ENCODE results near the gene MTMR10.

MTMR10 gene

GRCh38 chr15:31013863-31014607 is 22.6 kb upstream of the MTMR10 start:
- DNase-seq, result no peak

GRCh38 chr15:31012455-31012854 is 21.0 kb upstream of the MTMR10 start:
- DNase-seq, result no peak

- DNase-seq, result no peak
Measured at GRCh38 chr15:31010036-31010435, 18.6 kb upstream of the MTMR10 start.

- no peak for DNase-seq
Measured at GRCh38 chr15:31005660-31006059, 14.2 kb upstream of the MTMR10 start.

GRCh38 chr15:31004220-31004733 is 12.8 kb upstream of the MTMR10 start:
- DNase-seq, result no peak

GRCh38 chr15:31001702-31002101 is 10.3 kb upstream of the MTMR10 start:
- no peak for DNase-seq

- DNase-seq, result no peak
Measured at GRCh38 chr15:30999729-31000128, 8.3 kb upstream of the MTMR10 start.

- no peak for DNase-seq
Measured at GRCh38 chr15:30997270-30997669, 5.8 kb upstream of the MTMR10 start.

GRCh38 chr15:30992249-30992864 is 929 bp upstream of the MTMR10 start:
- DNase-seq, result no peak

GRCh38 chr15:30990446-30991254 is 778 bp downstream of the MTMR10 start:
- DNase-seq, result no peak

GRCh38 chr15:30990036-30990435 is 1.4 kb downstream of the MTMR10 start:
- no peak for DNase-seq

- DNase-seq, result no peak
Measured at GRCh38 chr15:30985081-30985531, 6.3 kb downstream of the MTMR10 start.

GRCh38 chr15:30984542-30984941 is 6.9 kb downstream of the MTMR10 start:
- no peak for DNase-seq

GRCh38 chr15:30984118-30984517 is 7.3 kb downstream of the MTMR10 start:
- no peak for DNase-seq

- DNase-seq, result no peak
Measured at GRCh38 chr15:30979457-30979856, 12.0 kb downstream of the MTMR10 start.

- no peak for DNase-seq
Measured at GRCh38 chr15:30978328-30978727, 13.1 kb downstream of the MTMR10 start.

GRCh38 chr15:30974112-30974511 is 17.3 kb downstream of the MTMR10 start:
- DNase-seq, result no peak

- DNase-seq, result no peak
Measured at GRCh38 chr15:30973379-30973778, 18.0 kb downstream of the MTMR10 start.

GRCh38 chr15:30969724-30970123 is 21.7 kb downstream of the MTMR10 start:
- DNase-seq, result no peak

- no peak for DNase-seq
Measured at GRCh38 chr15:30963681-30964080, 27.7 kb downstream of the MTMR10 start.

GRCh38 chr15:30962659-30963058 is 28.8 kb downstream of the MTMR10 start:
- DNase-seq, result no peak

- no peak for DNase-seq
Measured at GRCh38 chr15:30962079-30962478, 29.3 kb downstream of the MTMR10 start.

- DNase-seq, result no peak
Measured at GRCh38 chr15:30958219-30958618, 33.2 kb downstream of the MTMR10 start.

Measured in right forelimb (tissue), 1 donor.